ENCODE results near the gene FBXO42.

- TF ChIP-seq POLR2A (IDR thresholded peaks at IDR 0.05) (no peak), POLR2AphosphoS5 (IDR thresholded peaks at IDR 0.05) (no peak)
- TF ChIP-seq, protein P1, sequence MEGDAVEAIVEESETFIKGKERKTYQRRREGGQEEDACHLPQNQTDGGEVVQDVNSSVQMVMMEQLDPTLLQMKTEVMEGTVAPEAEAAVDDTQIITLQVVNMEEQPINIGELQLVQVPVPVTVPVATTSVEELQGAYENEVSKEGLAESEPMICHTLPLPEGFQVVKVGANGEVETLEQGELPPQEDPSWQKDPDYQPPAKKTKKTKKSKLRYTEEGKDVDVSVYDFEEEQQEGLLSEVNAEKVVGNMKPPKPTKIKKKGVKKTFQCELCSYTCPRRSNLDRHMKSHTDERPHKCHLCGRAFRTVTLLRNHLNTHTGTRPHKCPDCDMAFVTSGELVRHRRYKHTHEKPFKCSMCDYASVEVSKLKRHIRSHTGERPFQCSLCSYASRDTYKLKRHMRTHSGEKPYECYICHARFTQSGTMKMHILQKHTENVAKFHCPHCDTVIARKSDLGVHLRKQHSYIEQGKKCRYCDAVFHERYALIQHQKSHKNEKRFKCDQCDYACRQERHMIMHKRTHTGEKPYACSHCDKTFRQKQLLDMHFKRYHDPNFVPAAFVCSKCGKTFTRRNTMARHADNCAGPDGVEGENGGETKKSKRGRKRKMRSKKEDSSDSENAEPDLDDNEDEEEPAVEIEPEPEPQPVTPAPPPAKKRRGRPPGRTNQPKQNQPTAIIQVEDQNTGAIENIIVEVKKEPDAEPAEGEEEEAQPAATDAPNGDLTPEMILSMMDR (IDR thresholded peaks at IDR 0.05), result no peak
Observed at GRCh38 chr1:16231331-16232315, 120.7 kb downstream of the FBXO42 start.

Data from breast epithelium (tissue), 3 donors.